Activated CD8-positive, alpha-beta T cell treated with anti-CD3 and anti-CD28 coated beads for 36 hours (primary cell): ENCODE data around the gene RAB31. TPM values are rescaled to one million over a fixed set of nuclear protein-coding genes. Genes with fewer than 3 reads are reported as not detected.

ENCODE experiments used
- ATAC-seq: fragments of 200-7000 bp; cut with Tn5 transposase; one replicate; pipeline ENCODE4 v1.10.0; 2021; ENCODE audit warnings: mild to moderate bottlenecking, moderate library complexity
- CTCF ChIA-PET: fragments of 350-600 bp; sonication (Branson Sonifier 250); formaldehyde crosslinking; loops from one replicate; lab custom pipeline; 2021; ENCODE audit warnings: antibody characterized with exemption; lab: Charles Lee
- POLR2A ChIA-PET: fragments of 350-600 bp; sonication (Branson Sonifier 250); formaldehyde crosslinking; loops from one replicate; lab custom pipeline; 2021; ENCODE audit warnings: antibody characterized with exemption; lab: Charles Lee
- DNase-seq: peaks from one replicate; pipeline ENCODE4 v3.0.0-alpha.2; 2020
- H3K27ac Mint-ChIP-seq: one replicate; pipeline ENCODE4 v1.8.0; 2021; ENCODE audit warnings: mild to moderate bottlenecking, mixed read lengths
- H3K27me3 Mint-ChIP-seq: one replicate; pipeline ENCODE4 v1.8.0; 2021; ENCODE audit warnings: mixed read lengths
- H3K36me3 Mint-ChIP-seq: one replicate; pipeline ENCODE4 v1.8.0; 2021; ENCODE audit warnings: low read depth, mixed read lengths
- H3K4me1 Mint-ChIP-seq: one replicate; pipeline ENCODE4 v1.8.0; 2021; ENCODE audit warnings: low read depth, mixed read lengths
- H3K4me3 Mint-ChIP-seq: one replicate; pipeline ENCODE4 v1.8.0; 2021; ENCODE audit warnings: mild to moderate bottlenecking, moderate library complexity, mixed read lengths
- H3K9me3 Mint-ChIP-seq: one replicate; pipeline ENCODE4 v1.8.0; 2021; ENCODE audit warnings: mixed read lengths
- CTCF ChIP-seq: fragments of 200-600 bp; IDR thresholded peaks from one replicate; pipeline ENCODE4 v1.8.0; 2022; ENCODE audit warnings: antibody characterized with exemption, mild to moderate bottlenecking
- intact Hi-C: fragments of 100-400 bp; cut with micrococcal nuclease; formaldehyde crosslinking; loops from one replicate; pipeline ENCODE4 v1.10.0; 2022
- total RNA-seq, 2 experiments: library from RNA; stranded (reverse); gene quantifications; one replicate each; pipeline ENCODE4 v1.2.3, GENCODE V29; 2021

The RAB31 gene
- total RNA-seq, 2 experiments from 2014 or later: 0.45 to 0.76 TPM

DNA sequence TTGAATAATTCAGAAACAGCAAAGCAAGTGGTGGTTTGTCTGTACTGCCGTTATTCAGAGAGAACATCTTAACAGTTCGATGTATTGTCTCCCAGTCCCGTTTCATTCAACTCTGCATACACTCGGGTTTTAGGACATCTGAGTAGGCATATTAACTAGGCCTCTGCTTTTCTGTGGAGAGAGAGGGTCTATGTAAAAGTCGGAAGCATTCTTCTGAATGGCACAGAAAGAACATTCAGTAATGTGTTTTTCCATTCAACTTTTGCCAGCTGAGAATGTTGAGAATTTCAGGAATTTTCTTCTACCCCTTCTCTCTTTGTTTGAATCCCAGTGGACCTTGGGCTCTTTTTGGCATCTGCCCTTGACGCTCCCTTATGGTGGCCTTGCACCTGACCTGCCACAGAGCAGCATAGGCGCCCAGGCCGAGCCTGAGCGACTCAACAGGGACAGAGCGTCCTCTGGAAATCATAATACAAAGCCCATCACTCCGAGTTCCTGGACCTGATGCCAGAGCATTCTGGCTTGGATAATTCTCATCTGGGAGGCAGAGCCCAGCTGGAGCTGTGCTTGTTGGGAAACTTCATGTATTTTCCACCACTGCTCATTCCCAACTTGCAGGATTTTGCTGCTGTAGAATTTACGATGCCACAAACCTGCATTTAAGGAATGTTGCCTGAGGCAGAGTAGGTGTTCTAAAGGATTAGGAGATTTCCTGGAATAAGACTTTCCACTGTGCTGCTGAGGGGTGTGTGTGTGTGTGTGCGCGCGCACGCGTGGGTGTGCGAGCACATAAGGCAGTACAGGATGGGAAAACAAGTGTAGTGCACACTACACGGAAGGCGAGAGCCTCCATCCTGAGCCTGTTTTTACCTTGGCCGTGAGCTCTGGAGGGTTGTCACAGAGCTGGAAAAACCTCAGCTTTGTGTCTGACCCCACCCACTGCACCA, 100.5 kb downstream of the RAB31 start:
- ChIA-PET CTCF (no interaction called here), POLR2A (no interaction called here)
- Mint-ChIP-seq H3K36me3 (no peaks in the 10 kb centered on the region), H3K4me1 (no peaks in the 10 kb centered on the region), H3K27me3 (no peaks in the 10 kb centered on the region), H3K4me3 (no peak overlapping the region), H3K9me3 (no peaks in the 10 kb centered on the region), H3K27ac (no peak overlapping the region)
- DNase-seq (no peak), ATAC-seq (no peak)
- no peak for TF ChIP-seq CTCF
- intact Hi-C loops: no loop called here

GRCh38 chr18:9809697-9810096, 101.6 kb downstream of the RAB31 start:
- ChIA-PET CTCF (no interaction called here), POLR2A (no interaction called here)
- DNase-seq (no peak), ATAC-seq (no peak)
- Mint-ChIP-seq H3K27ac (no peak overlapping the region), H3K4me3 (no peak overlapping the region), H3K9me3 (no peaks in the 10 kb centered on the region), H3K4me1 (no peaks in the 10 kb centered on the region), H3K36me3 (no peaks in the 10 kb centered on the region), H3K27me3 (no peaks in the 10 kb centered on the region)
- intact Hi-C loops: no loop called here
- no peak for TF ChIP-seq CTCF

- ATAC-seq: no peak
- DNase-seq: no peak
- intact Hi-C loops: no loop called here
- CTCF ChIA-PET: no interaction called here
- Mint-ChIP-seq H3K36me3 (no peaks in the 10 kb centered on the region), H3K27me3 (no peaks in the 10 kb centered on the region), H3K4me3 (no peak overlapping the region), H3K4me1 (no peaks in the 10 kb centered on the region), H3K9me3 (no peaks in the 10 kb centered on the region), H3K27ac (no peak overlapping the region)
- POLR2A ChIA-PET: no interaction called here
- TF ChIP-seq CTCF: no peak
These were observed 102.2 kb downstream of the RAB31 start for GRCh38 chr18:9810299-9810698.

- H3K36me3 Mint-ChIP-seq: no peaks in the 10 kb centered on the region
- no peak for TF ChIP-seq CTCF
- H3K9me3 Mint-ChIP-seq: no peaks in the 10 kb centered on the region
- no peak for ATAC-seq
- ChIA-PET POLR2A (no interaction called here), CTCF (no interaction called here)
- no peak for DNase-seq
- no peak overlapping the region for H3K4me3 Mint-ChIP-seq
- intact Hi-C loops: no loop called here
- no peak overlapping the region for H3K27ac Mint-ChIP-seq
- no peaks in the 10 kb centered on the region for H3K4me1 Mint-ChIP-seq
- no peaks in the 10 kb centered on the region for H3K27me3 Mint-ChIP-seq
These were observed 103.0 kb downstream of the RAB31 start for GRCh38 chr18:9810994-9811705.

DNA sequence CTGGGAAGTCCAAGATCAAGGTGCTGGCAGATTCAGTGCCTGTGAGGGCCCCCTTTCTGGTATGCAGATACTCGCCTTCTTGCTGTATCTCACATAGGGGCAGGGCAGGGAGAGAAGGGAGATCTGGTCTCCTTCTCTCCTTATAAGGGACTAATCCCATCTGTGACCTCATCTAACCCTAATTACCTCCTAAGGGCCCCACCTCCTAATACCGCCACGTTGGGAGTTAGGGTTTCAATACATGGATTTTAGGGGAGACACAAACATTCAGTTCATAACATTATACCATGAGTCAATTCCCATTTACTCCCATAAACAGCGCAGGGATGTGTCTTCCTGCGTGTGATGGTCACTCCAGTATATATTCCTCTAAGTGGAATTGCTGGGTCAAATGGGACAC, 103.9 kb downstream of the RAB31 start:
- intact Hi-C loops: no loop called here
- ChIA-PET POLR2A (no interaction called here), CTCF (no interaction called here)
- no peak for TF ChIP-seq CTCF
- Mint-ChIP-seq H3K4me3 (no peak overlapping the region), H3K36me3 (no peaks in the 10 kb centered on the region), H3K9me3 (no peaks in the 10 kb centered on the region), H3K27ac (no peak overlapping the region), H3K27me3 (no peaks in the 10 kb centered on the region), H3K4me1 (no peaks in the 10 kb centered on the region)
- ATAC-seq (no peak), DNase-seq (no peak)
